H1 (cell line): ENCODE data around the gene MRC2. TPM values are rescaled to one million over a fixed set of nuclear protein-coding genes. Genes with fewer than 3 reads are reported as not detected.

ENCODE experiments used
- EP300 ChIP-seq, 2 experiments: IDR thresholded peaks; 1 replicate in 1 of 2; 2 replicates in 1 of 2; pipeline ENCODE4 v1.6.1; 2011 to 2012; ENCODE audit warnings: low read depth in 2 of 2, low read length in 2 of 2, mild to moderate bottlenecking in 2 of 2, borderline replicate concordance in 1 of 2, inconsistent platforms in 1 of 2, moderate library complexity in 1 of 2
- KDM5A ChIP-seq: fragments of 200-600 bp; IDR thresholded peaks from 2 replicates; pipeline ENCODE4 v1.7.1; 2012; ENCODE audit warnings: mild to moderate bottlenecking, low read length, inconsistent platforms, mixed read lengths
- PHF8 ChIP-seq: fragments of 200-600 bp; sonication (generic); conservative IDR thresholded peaks from 2 replicates; pipeline ENCODE4 v1.7.1; 2012; ENCODE audit warnings: low read depth, mild to moderate bottlenecking, inconsistent platforms, low read length, moderate library complexity
- RAD21 ChIP-seq, 2 experiments: IDR thresholded peaks in 1 of 2; conservative IDR thresholded peaks in 1 of 2; 2 replicates each; pipeline ENCODE4 v1.6.1; 2011; ENCODE audit warnings: low read depth in 2 of 2, low read length in 2 of 2, improper control_type of control experiment in 1 of 2, inconsistent platforms in 1 of 2, mild to moderate bottlenecking in 1 of 2, moderate library complexity in 1 of 2
- SIN3A ChIP-seq, 2 experiments: IDR thresholded peaks in 1 of 2; conservative IDR thresholded peaks in 1 of 2; 2 replicates each; pipeline ENCODE4 v1.6.1; 2011 to 2012; ENCODE audit warnings: low read length in 2 of 2, improper control_type of control experiment in 1 of 2, low read depth in 1 of 2, mild to moderate bottlenecking in 1 of 2
- SP2 ChIP-seq: IDR thresholded peaks from 2 replicates; pipeline ENCODE4 v1.6.1; 2012; ENCODE audit warnings: mild to moderate bottlenecking, low read length, inconsistent platforms
- polyA plus RNA-seq, 7 experiments: library from polyadenylated mRNA; depleted of rRNA in 3 of 7; stranded (reverse) in 5 of 7; unstranded in 2 of 7; fragments of >200 nt in 5 of 7; fragments of 200-250 nt in 2 of 7; gene quantifications; 1 replicate in 5 of 7; 2 replicates in 1 of 7; 4 replicates in 1 of 7; pipeline versions ENCODE4 v1.2.1 to v1.2.3, GENCODE V29; 2011 to 2013; ENCODE audit warnings: missing spikeins in 2 of 7, mixed read lengths in 2 of 7
- total RNA-seq: library from RNA; stranded (reverse); fragmentation: NEBNext Ultra II Directional; extraction: Animal tissue kit (Norgen Biotek cat#: 25700); gene quantifications from 2 replicates; pipeline ENCODE4 v1.2.1, GENCODE V29; 2021

Gene MRC2
- total and polyA plus RNA-seq, 2 of the 8 experiments (the other 6 are each of a cell fraction or from before 2014, with no cell fraction given): 7.0 to 24.2 TPM

GRCh38 chr17:62648956-62649294 lies 21.5 kb downstream of the MRC2 start (continued):
- TF ChIP-seq RAD21 (IDR thresholded peaks at IDR 0.05 in 1 of 2, conservative IDR thresholded peaks at IDR 0.05 in 1 of 2; ENCODE audit: low read depth in 2 of 2, low read length in 2 of 2) (no peak), SIN3A (conservative IDR thresholded peaks at IDR 0.05 in 1 of 2, IDR thresholded peaks at IDR 0.05 in 1 of 2; ENCODE audit: low read depth in 1 of 2, low read length in 2 of 2) (no peak), PHF8 (no peak), SP2 (no peak), KDM5A (no peak), EP300 (IDR thresholded peaks at IDR 0.05; ENCODE audit: borderline replicate concordance in 1 of 2, low read depth in 2 of 2, low read length in 2 of 2) (no peak)
- TF ChIP-seq, all 59 proteins: peak for 0
